ENCODE data around the gene CLK2.
"Not testable (repeated sequence)": the region's sequence is repeated elsewhere in the genome, so short reads cannot be mapped to it uniquely, and the experiment has no call there.

Gene CLK2

DNA sequence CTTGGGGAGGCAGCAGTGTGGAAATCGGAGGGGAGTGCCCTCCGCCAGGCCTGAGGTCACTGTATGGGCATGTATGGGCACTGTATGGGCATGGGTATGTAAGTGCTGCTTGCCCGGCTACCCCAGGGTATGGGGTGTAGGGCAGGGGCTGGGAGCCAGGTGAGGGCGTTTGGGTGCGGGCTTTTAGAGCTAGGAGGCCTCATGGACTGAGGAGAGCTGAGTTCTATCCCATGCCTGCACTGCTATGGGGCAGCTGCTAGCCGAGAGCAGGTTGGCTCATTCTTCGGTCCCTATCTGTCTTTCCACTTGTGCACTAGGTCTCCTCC lies 22.6 kb upstream of the CLK2 start:
- no peak for DNase-seq

DNA sequence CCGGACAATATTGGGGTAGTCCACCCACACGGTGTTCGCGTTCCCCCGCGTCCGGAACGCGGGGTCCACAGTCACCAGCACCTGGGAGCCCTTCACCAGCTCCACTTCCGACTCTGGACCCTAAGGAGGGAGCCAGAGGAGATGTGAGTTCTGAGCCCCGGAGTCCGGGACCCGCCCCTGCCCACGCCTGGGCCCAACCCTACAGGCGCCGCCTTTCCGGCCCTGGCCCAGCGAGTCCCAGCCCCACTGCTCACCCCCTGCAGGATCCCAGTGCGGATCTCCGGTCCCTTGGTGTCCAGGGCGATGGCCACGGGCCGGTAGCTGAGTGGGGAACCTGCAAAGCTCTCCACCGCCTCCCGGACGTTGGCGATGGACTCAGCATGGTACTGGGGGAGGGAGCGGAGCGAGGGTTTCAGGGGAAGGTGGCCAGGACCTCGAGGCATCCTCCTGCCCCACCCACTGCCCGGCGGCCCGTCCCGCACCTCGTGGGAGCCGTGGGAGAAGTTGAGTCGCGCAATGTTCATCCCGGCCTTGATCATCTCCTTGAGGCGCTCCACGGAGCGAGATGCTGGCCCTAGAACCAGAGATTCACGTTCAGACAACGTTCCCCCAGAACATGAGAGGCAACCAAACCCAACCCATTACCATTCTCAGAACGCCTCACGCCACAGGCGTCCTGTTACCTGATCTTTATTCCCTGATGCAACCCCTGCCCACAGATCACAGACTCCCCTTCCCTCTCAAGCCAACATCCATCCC lies 22.1 kb upstream of the CLK2 start:
- no peak for DNase-seq

DNA sequence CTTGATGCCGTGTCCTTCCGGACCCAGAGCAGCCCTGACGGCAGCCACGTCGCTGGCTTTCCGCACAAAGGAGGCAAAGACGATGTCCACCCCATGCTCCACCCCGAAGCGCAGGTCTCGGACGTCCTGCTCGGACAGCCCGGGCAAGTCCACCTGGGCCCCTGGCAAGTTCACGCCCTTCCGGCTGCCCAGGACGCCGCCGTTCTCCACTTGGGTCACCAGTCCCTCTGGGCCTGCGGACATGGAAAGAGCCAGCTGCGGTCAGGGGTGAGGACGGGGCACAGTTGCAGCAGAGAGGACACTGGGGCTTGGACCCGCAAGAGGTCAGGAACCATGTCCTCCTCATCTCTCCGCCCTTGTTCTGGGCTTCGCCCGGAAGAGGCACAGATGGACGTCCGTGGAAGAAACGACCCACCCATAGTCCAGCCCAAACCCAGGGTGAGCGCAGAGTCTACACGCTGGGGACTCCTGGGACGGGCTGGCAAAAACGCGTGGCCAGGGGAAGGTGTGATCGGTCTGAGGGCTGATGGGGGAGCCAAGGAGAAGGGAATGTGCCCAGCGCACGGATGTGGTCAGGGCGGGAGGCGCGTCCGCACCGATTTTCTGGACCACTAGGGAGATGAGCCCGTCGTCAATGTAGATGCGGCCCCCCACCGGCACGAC lies 21.3 kb upstream of the CLK2 start:
- no peak for DNase-seq

DNA sequence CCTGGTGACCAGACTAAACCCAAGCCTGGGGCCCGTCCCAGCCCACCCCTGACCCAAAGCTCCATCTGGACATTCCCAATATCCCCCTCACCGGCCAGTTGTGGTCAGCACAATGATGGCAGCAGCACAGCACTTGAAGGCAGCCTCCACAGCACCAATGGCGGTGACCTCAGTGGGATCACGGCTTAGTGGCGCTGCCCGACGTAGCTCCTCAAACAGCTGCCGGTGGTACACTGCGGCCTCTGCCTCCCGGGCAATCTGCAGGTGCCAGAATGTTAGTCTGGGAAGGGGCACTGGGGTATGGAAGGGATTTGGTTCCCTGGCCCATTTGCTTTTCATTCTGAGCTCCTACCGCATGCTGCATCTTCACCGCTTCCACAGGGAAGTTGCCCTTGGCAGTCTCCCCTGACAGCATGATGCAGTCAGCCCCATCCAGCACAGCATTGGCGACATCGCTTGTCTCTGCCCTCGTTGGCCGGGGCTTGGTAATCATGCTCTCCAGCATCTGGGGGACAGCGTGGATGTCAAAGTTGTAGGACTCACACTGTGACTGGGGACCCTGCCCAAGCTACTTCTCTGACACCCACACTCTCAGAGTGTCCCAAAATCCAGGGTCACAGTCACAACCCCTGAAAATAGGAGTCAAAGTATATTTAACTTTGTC lies 19.9 kb upstream of the CLK2 start:
- DNase-seq = no peak

DNA sequence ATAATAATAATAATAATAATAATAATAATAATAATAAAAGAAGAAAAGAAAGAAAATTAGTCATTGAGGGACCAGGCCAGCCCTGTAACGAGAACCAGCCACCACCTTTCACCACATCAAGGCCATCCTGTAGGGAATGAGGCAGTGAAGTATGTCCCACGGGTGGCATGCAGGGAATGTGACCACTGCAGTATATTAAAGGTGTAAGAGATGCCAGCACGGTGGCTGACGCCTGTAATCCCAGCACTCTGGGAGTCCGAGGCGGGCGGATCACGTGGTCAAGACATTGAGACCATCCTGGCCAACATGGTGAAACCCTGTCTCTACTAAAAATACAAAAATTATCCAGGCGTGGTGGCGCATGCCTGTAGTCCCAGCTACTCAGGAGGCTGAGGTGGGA lies 17.7 kb upstream of the CLK2 start:
- not testable (repeated sequence) for DNase-seq

DNA sequence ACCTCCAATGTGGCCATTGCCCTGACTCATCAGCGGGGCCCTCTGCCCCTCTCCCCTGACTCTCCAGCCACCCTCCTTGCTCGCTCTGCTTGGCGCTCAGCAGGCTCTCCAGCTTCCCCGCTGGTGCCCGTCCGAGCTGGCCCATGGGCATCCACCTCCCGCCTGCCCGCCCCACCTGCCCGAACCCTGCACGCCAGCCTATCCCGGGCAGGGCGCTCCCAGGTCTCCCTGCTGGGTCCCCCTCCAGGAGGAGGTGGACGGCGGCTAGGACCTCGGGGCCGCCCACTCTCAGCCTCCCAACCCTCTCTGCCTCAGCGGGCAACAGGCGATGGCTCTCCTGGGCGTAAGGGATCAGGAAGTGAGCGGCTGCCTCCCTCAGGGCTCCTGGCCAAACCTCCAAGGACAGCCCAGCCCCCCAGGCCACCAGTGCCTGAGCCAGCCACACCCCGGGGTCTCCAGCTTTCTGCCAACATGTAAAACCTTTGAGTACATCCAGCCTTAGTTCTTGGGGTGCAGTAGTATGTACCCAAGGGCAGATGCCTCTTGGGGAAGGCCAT lies 14.8 kb upstream of the CLK2 start:
- DNase-seq = no peak

DNA sequence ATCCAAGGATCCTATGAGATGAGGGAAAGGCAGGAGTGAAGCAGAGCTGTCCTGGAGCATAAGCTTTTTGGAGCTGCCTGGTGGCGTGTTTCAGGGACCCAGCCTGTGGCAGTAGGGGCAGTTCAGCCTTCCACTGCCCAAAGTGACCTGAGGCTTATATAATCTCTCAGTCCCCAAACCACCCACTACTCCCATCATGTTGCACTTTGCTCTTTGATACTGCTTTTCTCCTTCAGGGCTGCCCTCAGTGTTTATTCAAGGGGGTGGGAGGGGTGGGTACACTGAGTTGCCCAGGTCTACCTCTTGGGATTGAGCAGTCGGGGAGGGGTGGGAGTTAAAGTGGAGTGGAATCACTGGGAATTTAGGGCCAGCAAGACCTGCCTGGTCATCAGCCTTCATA lies 13.2 kb upstream of the CLK2 start:
- DNase-seq = no peak

DNA sequence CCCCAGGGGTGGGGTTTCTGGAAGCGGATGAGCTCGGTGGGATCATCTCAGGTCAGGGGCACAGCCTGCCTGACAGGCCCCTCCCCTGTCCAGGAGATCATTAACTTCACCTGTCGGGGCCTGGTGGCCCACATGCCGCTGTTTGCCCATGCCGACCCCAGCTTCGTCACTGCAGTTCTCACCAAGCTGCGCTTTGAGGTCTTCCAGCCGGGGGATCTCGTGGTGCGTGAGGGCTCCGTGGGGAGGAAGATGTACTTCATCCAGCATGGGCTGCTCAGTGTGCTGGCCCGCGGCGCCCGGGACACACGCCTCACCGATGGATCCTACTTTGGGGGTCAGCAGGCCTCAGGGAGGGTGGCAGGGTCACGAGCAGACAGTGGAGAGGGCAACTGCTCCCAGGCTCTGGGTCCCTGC lies 12.3 kb upstream of the CLK2 start:
- no peak for DNase-seq

DNA sequence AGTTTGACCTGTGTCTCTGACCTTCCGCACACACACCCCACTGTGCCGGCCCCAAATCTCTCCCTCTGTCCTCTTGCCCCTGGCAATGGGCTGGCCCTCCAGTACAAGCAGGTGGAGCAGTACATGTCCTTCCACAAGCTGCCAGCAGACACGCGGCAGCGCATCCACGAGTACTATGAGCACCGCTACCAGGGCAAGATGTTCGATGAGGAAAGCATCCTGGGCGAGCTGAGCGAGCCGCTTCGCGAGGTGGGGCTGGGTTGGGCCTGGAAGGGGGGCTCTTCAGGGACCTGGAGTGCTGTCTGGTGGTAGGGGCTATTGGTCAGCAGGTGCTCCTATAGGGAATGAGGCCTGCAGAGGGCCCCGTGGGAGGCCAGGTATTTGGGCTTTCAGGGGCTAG lies 11.8 kb upstream of the CLK2 start:
- DNase-seq = no peak

DNA sequence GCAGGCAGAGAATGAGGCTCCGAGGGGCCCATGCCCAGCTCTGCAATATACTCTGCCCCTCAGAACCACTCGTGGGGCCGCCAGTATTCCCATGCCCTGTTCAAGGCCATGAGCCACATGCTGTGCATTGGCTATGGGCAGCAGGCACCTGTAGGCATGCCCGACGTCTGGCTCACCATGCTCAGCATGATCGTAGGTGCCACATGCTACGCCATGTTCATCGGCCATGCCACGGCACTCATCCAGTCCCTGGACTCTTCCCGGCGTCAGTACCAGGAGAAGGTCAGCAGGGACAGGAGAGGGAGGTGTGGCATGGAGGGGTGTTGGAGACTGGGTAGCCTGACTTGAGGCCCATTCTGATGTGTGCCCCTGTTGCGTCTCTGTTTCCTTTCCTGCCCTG lies 11.2 kb upstream of the CLK2 start:
- no peak for DNase-seq

DNA sequence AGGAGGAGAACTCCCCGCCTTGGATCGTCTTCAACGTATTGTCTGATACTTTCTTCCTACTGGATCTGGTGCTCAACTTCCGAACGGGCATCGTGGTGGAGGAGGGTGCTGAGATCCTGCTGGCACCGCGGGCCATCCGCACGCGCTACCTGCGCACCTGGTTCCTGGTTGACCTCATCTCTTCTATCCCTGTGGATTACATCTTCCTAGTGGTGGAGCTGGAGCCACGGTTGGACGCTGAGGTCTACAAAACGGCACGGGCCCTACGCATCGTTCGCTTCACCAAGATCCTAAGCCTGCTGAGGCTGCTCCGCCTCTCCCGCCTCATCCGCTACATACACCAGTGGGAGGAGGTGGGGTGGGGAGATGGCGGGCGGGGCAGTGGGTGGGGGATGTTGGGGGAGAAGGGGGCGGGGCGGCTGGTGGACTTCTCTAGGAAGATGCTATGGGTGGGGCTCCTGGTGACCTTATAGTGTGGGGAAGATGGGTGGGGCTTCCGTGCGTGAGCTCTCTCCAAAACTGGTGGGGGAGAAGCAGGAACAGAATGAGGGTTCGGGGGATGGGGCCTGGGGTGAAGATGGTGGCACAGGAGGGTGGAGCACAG lies 9.3 kb upstream of the CLK2 start:
- DNase-seq = no peak

DNA sequence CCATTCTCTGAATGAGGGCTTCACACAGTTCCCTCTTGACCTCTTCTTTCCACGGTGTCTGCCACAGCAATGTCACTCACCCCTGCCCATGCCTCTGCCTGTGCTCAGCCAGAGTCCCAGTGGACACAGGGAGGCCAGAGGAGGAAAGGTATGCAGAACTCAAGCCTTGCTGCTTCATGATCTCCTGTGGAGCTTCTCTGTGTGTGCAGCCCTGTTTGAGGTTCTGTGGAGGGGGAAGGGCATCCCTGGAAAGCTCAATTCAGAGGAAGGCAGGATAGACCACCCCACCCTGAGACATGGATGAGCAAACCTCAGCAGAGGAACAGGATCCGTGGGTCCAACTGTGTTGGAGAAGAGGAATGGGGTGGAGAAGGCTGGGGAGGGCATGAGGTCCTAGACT lies 6.0 kb upstream of the CLK2 start:
- no peak for DNase-seq

DNA sequence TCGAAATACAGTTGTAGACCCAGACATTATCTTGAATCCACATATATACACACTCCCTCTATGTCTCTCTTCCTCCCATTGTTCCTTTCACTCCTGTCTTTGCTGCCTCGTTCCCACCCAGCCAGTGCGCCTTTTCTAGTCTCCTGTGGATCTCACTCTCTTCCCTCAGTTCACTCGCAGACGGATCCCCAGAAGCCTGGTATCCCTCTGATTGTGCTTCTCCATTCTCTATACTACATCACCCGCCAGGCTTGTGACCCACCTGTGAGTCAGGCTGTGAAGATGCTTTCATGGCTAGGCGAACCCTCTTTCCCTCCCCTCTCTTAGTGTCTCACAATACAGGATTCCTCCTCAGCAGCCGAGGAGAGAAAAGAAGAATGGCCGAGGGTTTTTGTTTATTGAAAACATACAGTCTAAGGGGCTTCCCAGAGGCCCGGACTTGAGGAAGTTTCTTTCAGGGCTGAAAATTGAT lies 5.4 kb upstream of the CLK2 start:
- no peak for DNase-seq

DNA sequence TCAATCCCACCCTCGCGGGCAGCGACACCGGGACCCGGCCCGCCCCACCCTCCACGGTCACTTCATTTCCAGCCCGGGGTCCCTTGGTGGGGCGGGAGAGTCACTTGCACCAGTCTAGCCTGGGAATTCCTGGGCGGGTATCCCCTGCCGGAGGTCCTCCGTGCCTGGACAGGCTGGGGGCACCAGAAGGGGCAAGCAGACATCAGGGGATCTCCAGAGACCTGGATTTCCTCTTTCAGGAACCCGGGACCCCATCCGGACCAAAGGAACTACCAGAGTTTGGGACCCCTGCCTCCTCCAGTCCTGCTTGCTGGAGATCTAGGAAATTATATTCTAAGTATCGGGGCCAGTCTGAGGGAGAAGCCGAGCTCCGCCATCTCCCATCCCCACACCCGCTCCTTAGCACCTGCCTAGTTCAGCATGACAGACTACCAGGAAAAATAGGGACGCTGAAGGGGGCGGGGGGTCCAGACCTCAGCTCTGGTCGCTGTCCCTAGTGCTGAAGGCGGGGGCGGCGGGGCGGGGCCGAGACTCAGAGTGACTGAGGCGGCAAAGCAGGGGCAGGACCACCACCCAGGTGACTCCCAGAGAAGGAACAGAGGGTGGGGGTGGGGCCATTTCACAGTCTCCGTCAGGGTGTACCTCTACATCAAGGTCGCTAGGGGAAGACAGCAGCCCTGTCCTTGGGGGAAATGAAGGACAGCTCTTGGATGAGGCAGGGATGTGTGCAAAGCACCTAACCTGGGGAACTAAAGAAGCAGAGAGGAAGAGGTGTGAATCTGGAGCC lies 4.8 kb upstream of the CLK2 start:
- DNase-seq = peak; percentile 73

DNA sequence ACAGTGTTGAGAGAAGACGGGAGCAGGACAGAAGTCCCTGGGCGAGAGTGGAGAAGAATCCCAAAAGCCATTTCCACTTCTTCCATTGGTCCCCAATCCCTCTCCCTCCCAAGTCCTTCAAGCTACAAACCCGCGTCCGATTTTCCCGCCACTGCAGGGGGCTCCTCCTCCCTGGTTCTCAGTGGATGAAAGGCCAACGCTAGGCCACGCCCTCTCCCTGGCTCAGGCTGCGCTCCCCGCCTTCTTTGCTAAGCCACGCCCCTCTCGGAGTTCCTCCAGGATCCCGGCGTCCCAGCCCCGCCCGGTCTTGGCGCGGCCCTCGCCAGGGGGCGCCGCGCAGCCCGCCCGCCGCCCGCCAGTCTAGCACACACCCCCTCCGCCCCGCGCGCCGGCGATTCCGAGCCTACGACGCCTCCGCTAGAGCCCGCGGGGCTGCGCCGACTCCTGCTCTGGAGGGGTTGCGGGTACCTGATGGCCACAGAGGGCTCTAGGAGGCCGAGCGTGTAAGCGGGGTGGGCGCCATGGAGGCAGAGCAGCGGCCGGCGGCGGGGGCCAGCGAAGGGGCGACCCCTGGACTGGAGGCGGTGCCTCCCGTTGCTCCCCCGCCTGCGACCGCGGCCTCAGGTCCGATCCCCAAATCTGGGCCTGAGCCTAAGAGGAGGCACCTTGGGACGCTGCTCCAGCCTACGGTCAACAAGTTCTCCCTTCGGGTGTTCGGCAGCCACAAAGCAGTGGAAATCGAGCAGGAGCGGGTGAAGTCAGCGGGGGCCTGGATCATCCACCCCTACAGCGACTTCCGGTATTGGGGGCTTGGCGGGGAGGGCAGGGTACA lies 4.0 kb upstream of the CLK2 start, which contains the start of gene HCN3:
Gene HCN3, plus strand, starts transcription at position 394 of the 832 bp plus-strand sequence. Its CDS starts 128 bp downstream, at position 522.
- DNase-seq = peak; percentile 96

DNA sequence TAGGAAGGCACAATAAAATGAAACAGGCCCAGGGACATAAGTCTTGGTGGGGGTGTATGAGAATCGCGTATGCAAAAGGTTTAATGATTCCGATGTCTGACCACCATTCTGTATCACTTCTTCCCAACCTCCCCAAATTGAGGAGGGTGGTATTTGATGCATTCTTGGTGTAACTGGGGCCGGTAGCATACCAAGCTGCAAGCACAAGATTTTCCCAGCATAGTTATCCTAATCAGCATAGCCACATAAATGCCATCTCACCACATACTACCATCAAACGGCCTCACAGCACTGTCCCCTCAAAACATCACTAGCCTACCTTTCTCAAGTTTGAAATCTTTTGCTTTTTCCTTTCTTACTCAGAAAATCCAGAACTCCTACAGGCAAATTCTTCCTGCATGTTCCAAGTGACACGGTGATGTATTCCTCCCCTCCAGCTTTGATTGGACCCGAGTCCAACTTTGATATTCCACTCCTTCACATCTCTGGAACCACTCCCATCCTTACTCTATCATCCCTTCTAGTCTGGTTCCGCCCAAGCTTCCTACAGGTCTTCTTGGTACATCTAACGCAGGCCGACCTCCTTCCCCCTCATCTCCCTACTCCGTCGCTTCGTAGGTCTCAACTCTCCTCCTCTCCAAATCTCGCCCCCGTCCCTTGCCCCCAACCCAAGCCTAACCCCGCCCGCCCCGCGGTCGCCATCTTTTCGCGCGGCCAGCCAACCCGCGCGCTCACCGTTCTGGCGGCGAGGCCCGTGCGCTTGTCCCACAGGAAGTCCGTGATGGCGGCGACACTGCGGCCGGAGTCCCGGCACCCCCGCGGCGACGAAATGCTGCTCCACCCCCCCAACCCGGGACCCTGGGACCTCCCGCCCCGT lies 600 bp downstream of the CLK2 start:
- DNase-seq = peak; percentile 57

DNA sequence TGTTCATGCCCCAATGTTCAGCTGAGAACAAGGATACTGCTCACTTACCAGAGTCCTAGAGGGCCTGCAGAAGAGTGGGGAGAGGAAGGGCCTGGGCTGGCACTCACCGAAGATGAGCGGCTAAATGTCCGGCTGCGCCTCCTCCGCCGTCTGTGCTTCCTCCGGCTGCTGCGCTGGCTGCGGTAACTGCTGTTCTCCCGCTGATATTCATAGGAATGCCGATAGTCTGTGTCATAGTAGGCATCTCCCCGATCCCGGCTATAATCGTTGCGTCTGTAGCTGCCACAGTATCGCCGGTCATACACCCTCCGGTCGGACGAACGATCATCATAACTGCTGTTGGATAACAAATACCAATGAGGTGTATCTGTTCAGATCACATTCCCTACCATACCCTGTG lies 3.9 kb downstream of the CLK2 start:
- DNase-seq = no peak

DNA sequence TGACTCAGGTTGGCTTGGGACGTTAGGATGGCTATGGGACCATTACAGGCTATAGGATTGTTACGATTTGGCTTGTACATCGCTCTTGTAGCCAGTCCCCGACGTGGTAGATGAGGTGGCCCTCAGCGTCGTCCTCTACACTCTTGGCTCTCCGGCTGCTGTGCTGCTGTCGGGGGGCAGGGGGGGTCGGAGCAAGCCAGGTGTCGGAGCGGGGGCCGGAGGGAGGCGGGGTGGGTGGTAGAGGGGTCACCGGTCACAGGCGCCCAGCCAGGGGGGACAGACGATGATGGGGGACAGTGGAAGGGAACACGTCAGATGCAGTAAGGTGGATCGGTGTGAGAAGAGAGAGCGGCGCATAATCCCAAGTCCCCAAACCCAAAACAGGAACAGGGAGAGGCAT lies 4.7 kb downstream of the CLK2 start:
- no peak for DNase-seq

DNA sequence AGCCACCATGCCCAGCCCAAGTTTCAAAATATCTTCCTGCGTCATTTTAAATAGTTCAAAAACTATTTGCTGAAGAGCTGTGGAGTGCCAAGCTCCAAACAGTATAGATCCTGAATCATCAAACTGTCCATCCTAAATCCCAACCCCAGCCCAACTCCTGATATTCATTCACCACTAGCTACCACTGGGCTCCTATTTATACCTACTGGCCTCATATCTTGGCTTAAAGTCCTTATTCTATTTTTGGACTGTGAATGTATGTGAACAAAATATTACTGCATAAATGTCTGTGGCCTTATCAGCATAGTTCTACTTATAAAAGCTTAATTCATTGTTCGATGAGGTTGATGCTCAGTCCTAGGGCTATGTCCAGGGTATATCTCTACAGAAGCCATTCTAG lies 5.9 kb downstream of the CLK2 start:
- no peak for DNase-seq

DNA sequence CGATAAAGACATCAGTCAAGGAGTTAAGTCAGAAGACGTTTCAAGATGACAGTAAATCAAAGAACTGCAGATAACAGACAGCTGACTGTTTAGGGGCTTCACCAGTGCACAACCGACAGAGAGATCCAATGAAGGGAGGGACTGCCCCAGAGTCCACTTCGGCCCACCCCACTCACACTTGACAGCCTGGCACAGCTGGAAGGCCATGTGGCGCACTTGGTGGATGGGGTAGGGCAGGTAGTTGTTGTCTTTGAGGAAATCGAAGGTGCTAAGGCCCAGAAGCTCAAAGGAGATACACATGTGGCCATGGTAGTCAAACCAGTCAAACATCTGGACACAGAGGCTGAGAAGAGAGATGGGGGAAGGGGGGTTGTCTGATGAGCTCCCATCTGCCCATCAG lies 6.8 kb downstream of the CLK2 start:
- DNase-seq = no peak

DNA sequence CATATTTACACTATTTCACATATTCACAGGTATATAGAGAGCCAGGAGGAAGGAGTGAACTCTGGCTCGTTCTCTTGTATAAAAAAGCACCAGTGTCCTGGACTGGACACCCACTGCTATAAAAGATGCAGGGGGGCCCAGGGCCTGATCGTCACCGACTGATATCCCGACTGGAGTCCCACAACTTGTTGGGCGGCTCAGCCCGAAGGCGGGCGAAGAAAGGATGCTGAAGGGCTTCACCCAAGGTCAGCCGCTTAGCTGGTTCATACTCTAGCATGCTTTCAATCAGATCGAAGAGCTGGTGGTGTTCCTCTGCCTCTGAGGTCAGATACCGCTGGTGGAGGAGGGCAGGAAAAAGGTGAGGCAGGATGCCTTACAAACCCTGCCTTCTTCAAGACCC lies 10.2 kb downstream of the CLK2 start:
- no peak for DNase-seq
